ENCODE results near the gene TUBGCP2. TPM values are rescaled to one million over a fixed set of nuclear protein-coding genes. Genes with fewer than 3 reads are reported as not detected.

Gene TUBGCP2
- polyA plus RNA-seq, 3 donors = 25.9 to 78.6 (median 39.3) TPM

GRCh38 chr10:133307776-133308420 is 774 bp downstream of the TUBGCP2 start:
- Mint-ChIP-seq H3K9me3 (peaks cover 0 to 3% (median 0%) of the 10 kb centered on the region in 7 donors), H3K4me3 (peak overlapping the region; percentile 98 to 99), H3K27me3 (ENCODE audit: low read depth in 3 of 3) (peaks cover 0 to 5% (median 0%) of the 10 kb centered on the region in 3 donors), H3K27ac (peak overlapping the region; percentile 99 to 100 (median 100)), H3K36me3 (peaks cover 55 to 66% of the 10 kb centered on the region in 2 donors), H3K4me1 (peaks cover 34% of the 10 kb centered on the region)
- Histone ChIP-seq H3K9me3 (replicated peaks in 1 of 2; ENCODE audit: control insufficient read depth in 1 of 2, insufficient read depth in 1 of 2, low read length in 2 of 2) (no peaks in the 10 kb centered on the region), H3K36me3 (replicated peaks in 1 of 2; ENCODE audit: control insufficient read depth in 1 of 2, insufficient read depth in 2 of 2, low read length in 2 of 2) (peaks cover 26 to 46% of the 10 kb centered on the region in 2 donors), H4K20me1 (ENCODE audit: insufficient read depth, low read length) (peaks cover 28% of the 10 kb centered on the region), H3K4me2 (replicated peaks; ENCODE audit: extremely low read depth, low read length, poor library complexity, severe bottlenecking) (peak overlapping the region; percentile 75), H2AFZ (ENCODE audit: insufficient read depth, low read depth, low read length, poor library complexity, severe bottlenecking) (no peak overlapping the region), H3K4me1 (ENCODE audit: control insufficient read depth in 1 of 2, insufficient read depth in 2 of 2, low read length in 2 of 2) (peaks cover 37 to 42% of the 10 kb centered on the region in 2 donors), H3K27ac (ENCODE audit: low read depth in 1 of 2, low read length in 2 of 2) (peak overlapping the region; percentile 95 to 96), H3K79me2 (ENCODE audit: insufficient read depth, low read length) (peaks cover 57% of the 10 kb centered on the region), H3K4me3 (replicated peaks in 1 of 3; ENCODE audit: low read depth in 2 of 3, low read length in 3 of 3) (peak overlapping the region; percentile 77 to 87 (median 86)), H3K9ac (ENCODE audit: insufficient read depth, low read length, poor library complexity, severe bottlenecking) (peak overlapping the region; percentile 99), H3K27me3 (ENCODE audit: control insufficient read depth in 2 of 2, insufficient read depth in 2 of 2, low read length in 2 of 2) (no peaks in the 10 kb centered on the region)
- 4% methylated on average over 22 of the region's 25 CpGs for WGBS (ENCODE audit: insufficient coverage)
- intact Hi-C loops (cut with micrococcal nuclease) = loop anchor here (2.0 to 5.0 kb wide), 4 partner anchors 29 to 71 kb away; partner anchors contain the start of gene VENTX (in 1 of the 2)
- DNase-seq = peak; percentile 63 to 71 (median 68)
- peak; percentile 86 for TF ChIP-seq CTCF (IDR thresholded peaks at IDR 0.05)

- peak overlapping the region; percentile 75 for H3K4me2 ChIP-seq (replicated peaks; ENCODE audit: extremely low read depth, low read length, poor library complexity, severe bottlenecking)
- Mint-ChIP-seq H3K27ac (peak overlapping the region; percentile 99 to 100 (median 100)), H3K36me3 (peaks cover 54 to 65% of the 10 kb centered on the region in 2 donors), H3K9me3 (peaks cover 0 to 6% (median 0%) of the 10 kb centered on the region in 7 donors), H3K4me3 (peak overlapping the region; percentile 67 to 99), H3K4me1 (peaks cover 34% of the 10 kb centered on the region), H3K27me3 (ENCODE audit: low read depth in 3 of 3) (peaks cover 0 to 5% (median 0%) of the 10 kb centered on the region in 3 donors)
- peak overlapping the region in 1 of 3 experiments; percentile 77 for H3K4me3 ChIP-seq (replicated peaks in 1 of 3; ENCODE audit: low read depth in 2 of 3, low read length in 3 of 3)
- no peak overlapping the region for H2AFZ ChIP-seq (ENCODE audit: insufficient read depth, low read depth, low read length, poor library complexity, severe bottlenecking)
- no peaks in the 10 kb centered on the region for H3K27me3 ChIP-seq (ENCODE audit: control insufficient read depth in 2 of 2, insufficient read depth in 2 of 2, low read length in 2 of 2)
- H3K79me2 ChIP-seq (ENCODE audit: insufficient read depth, low read length) = peaks cover 64% of the 10 kb centered on the region
- WGBS (ENCODE audit: insufficient coverage) = 89% methylated on average over 13 of the region's 17 CpGs
- no peak for TF ChIP-seq CTCF (IDR thresholded peaks at IDR 0.05)
- intact Hi-C loops (cut with micrococcal nuclease) = loop anchor here (2.0 to 5.0 kb wide), 3 partner anchors 45 to 70 kb away; partner anchors contain the start of gene VENTX (in 1 of the 2)
- H3K4me1 ChIP-seq (ENCODE audit: control insufficient read depth in 1 of 2, insufficient read depth in 2 of 2, low read length in 2 of 2) = peaks cover 37 to 42% of the 10 kb centered on the region in 2 donors
- H3K9me3 ChIP-seq (replicated peaks in 1 of 2; ENCODE audit: control insufficient read depth in 1 of 2, insufficient read depth in 1 of 2, low read length in 2 of 2) = no peaks in the 10 kb centered on the region
- peaks cover 38% of the 10 kb centered on the region for H4K20me1 ChIP-seq (ENCODE audit: insufficient read depth, low read length)
- H3K36me3 ChIP-seq (replicated peaks in 1 of 2; ENCODE audit: control insufficient read depth in 1 of 2, insufficient read depth in 2 of 2, low read length in 2 of 2) = peaks cover 27 to 46% of the 10 kb centered on the region in 2 donors
- H3K9ac ChIP-seq (ENCODE audit: insufficient read depth, low read length, poor library complexity, severe bottlenecking) = peak overlapping the region; percentile 99
- H3K27ac ChIP-seq (ENCODE audit: low read depth in 1 of 2, low read length in 2 of 2) = peak overlapping the region; percentile 94 to 95
- no peak for DNase-seq
Observed at GRCh38 chr10:133306941-133307379, 1.7 kb downstream of the TUBGCP2 start.

Measured in CD14-positive monocyte (primary cell).